Activated CD4-positive, alpha-beta T cell treated with anti-CD3 and anti-CD28 coated beads, Interleukin-2, Interleukin-4, amounts not matched to agents 100 ng/mL and 50 ng/mL, durations not matched to agents 16 hours and 8 hours (primary cell): ENCODE results near the gene TXNDC12.
A peak's percentile ranks its signal among the peaks of the same experiment; 100 is the strongest.
"Not testable (repeated sequence)": the region's sequence is repeated elsewhere in the genome, so short reads cannot be mapped to it uniquely, and the experiment has no call there.

Experiments
- DNase-seq: peaks from one replicate; pipeline ENCODE4 v3.0.0-alpha.2; 2020; ENCODE audit warnings: low spot score

The TXNDC12 gene

DNA sequence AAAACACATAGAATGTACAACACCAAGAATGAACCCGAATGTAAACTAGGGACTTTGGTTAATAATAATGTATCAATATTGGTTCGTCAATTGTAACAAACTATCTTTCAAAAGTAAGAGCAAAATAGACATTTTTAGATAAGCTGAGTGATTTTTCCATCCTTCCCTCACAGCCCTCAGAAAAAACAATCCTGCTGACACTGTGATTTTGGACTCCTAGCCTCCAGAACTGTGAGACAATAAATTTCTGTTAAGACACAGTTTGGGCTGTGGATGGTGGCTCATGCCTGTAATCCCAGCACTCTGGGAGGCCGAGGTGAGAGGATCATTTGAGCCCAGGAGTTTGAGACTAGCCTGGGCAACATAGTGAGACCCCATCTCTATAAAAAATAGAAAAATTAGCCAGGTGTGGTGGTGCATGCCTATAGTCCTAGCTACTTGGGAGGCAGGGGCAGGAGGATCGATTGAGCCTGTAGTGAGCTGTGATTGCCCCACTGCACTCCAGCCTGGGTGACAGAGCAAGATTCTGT is 9.3 kb downstream of the TXNDC12 start:
- DNase-seq = not testable (repeated sequence)

- no peak for DNase-seq
Observed at GRCh38 chr1:52045236-52045635, 9.8 kb downstream of the TXNDC12 start.

GRCh38 chr1:52041551-52042185 is 13.3 kb downstream of the TXNDC12 start:
- DNase-seq = no peak

- no peak for DNase-seq
Observed at GRCh38 chr1:52037909-52038308, 17.1 kb downstream of the TXNDC12 start.

DNA sequence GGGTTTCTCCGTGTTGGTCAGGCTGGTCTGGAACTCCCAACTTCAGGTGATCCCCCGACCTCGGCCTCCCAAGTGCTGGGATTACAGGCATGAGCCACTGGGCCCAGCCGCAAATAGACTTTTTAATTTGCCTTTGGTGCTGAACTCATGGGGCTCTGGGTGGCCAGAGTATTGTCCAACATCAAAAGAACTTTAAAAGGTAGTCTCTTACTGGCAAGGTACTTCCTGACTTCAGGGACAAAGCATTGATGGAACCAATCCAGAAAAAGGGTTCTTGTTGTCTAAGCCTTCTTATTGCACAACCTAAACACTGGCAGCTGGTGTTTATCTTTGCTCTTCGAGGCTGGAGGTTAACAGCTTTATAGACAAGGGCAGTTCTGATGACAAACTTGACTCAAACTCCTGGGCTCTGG is 17.6 kb downstream of the TXNDC12 start:
- no peak for DNase-seq

DNA sequence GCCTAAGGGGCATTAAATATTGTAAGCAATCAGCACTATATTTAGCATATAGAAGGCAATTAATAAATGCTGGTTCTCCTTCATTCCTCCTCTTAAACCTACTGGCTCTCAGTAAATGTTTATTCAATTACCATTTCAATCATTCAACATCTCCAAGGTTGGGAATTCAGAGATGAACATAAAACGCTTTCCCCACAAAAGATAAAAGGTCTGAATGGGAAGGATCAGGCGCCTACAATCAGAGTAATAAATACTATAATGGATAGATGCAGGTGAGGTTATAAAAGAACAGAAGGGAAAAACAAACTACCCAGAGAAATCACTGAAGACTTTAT is 21.0 kb downstream of the TXNDC12 start:
- DNase-seq = no peak

DNA sequence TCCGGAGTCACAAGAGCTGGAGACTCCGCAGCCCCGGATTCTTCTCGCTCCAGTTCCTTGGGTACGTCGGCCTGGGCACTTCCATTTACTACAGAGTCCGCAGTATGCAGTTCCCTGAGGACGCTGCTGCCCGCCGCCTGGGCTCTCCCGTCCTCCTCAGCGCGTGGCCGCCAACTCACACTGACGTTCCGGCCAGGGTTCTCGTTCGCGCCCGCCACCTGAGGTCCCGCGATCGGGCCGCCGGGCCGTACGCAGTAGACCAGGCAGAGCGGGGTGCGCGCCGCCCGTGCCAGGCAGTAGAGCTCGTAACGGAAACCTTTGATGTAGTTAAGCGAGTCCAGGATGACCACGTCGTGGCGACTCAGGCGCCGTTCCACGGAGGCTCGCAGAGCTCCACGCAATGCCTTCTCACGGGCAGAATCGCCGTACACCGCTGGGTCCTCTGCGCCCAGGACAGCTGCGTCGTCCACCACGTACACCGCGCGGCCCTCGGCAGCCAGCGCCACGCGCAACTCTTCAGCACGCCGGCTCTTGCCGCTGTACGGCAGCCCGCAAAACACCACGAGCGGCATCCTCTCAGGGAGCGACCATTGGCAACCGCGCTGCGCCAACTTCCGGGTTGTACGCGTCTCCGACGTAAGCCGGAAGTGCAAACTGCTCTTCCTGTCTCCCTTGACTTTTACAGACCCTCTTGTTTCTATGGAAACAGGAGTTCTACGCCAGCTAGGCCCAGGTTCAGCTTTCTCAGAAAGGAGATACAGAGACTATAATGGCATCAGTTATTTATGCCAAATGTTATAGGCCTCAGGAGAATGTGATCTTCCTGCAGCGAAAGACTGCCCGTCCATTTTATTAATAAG is 21.6 kb downstream of the TXNDC12 start, which contains the start of gene KTI12:
KTI12 (minus strand) TSS at position 621 of the 860 bp plus-strand sequence; CDS start at position 572, 49 bp downstream.
- DNase-seq = peak; percentile 90

DNA sequence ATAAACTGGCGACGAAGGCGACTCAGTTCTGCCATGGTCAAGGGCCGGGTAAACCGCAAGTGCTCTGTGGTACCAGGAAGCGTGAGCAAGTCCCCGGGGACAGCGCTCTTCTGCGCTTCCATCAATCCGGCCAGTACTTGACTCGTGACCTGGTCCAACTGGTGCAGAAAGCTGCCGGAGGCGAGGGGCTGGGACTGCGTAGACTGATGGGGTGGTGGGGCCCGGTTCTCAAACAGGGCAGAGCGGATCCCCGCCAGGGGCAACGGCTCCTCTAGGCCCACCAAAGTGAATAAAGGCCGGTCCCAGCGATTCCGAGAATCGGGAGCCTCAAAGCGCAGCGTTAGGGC is 22.2 kb downstream of the TXNDC12 start:
- DNase-seq = peak; percentile 22

DNA sequence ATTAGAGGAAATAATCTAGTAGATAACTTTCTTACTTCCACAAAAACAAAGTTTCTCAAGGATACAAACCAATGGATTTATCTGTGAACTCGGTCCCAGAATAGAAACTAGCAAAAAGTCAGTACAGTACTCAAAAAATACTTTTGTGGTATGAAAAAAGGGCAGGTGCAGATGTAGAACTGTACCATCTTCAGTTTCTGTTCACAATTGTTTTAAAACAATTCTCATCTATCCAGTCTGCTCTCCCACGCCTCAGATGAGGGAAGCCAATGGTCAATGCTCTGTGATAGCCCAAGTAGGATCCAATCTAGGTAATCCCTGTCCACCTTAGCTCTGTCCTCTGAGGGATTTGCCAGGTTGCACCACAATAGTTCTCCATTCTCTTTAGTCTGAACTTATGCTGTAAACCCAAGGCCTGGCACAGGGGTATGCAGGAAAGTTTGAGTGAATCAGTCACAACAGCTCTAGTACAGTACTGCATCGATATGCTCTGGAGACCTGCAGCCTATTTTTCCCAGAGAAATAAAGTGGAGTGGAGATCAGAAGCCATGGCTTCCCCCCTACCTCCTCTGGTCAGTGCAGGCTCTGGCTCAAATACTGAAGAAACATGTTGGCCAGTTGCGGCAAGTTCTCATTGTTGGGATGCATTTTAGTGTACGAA is 22.7 kb downstream of the TXNDC12 start:
- DNase-seq = no peak

GRCh38 chr1:52028839-52029238 is 26.2 kb downstream of the TXNDC12 start:
- not testable (repeated sequence) for DNase-seq

DNA sequence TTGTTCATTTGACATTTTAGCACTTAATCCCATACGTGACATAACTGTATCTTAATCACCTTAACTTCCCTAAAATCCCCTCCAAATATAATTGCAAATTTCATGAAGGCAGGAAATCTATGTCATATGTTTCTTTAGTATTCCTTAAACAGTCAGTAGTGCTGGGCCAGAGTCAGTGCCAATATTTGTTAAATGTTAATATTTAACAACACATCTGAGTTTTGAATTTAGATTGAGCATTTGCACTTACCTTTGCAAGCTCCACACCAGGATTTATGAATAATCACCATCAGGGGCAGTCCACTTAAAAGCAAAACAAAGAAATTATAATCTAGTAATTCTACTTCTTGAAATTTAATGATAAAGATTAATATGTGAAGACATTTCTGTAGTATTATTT is 26.7 kb downstream of the TXNDC12 start:
- DNase-seq = no peak

DNA sequence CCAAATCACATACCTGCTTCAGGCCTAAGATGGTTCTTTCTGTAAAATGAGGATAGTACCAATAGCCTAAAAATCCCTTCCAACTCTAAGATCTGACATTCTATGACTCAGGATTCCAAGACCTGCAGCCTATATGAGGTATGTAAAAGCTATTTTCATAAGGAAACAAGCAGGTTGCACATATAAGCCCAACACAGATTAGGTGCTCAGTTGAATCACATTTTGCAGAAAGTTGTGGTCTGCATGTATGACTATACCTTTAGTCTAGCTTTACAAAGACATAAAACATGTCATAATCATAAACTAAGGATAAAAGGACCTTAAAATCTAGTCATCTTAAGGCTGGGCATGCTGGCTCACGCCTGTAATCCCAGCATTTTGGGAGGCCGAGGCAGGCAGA is 28.7 kb downstream of the TXNDC12 start:
- no peak for DNase-seq

GRCh38 chr1:52022133-52022532 is 32.9 kb downstream of the TXNDC12 start:
- DNase-seq = no peak

GRCh38 chr1:52008071-52008809 is 46.8 kb downstream of the TXNDC12 start:
- DNase-seq = no peak

DNA sequence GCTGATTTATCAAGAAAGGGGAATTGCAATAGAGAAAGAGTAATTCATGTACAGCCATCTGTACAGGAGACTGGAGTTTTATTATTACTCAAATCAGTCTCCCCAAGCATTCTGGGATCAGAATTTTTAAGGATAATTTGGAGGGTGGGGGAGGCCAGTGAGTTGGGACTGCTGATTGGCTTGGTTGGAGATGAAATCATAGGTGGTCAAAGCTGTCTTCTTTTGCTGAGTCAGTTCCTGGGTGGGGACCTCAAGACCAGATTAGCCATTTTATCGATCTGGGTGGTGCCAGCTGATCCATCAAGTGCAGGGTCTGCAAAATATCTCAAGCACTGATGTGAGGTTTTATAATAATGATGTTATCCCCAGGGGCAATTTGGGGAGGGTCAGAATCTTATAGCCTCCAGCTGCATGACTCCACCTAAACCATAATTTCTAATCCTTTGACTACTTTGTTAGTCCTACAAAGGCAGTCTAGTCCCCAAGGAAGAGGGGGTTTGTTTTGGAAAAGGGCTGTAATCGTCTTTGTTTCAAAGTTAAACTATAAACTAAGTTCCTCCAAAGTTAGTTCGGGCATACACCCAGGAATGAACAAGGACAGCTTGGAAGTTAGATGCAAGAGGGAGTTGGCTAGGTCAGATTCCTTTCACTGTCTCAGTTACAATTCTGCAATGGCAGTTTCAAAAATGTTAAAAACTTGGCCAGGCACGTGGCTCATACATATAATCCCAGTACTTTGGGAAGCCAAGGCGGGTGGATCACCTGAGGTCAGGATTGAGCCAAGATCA is 47.6 kb downstream of the TXNDC12 start:
- no peak for DNase-seq

DNA sequence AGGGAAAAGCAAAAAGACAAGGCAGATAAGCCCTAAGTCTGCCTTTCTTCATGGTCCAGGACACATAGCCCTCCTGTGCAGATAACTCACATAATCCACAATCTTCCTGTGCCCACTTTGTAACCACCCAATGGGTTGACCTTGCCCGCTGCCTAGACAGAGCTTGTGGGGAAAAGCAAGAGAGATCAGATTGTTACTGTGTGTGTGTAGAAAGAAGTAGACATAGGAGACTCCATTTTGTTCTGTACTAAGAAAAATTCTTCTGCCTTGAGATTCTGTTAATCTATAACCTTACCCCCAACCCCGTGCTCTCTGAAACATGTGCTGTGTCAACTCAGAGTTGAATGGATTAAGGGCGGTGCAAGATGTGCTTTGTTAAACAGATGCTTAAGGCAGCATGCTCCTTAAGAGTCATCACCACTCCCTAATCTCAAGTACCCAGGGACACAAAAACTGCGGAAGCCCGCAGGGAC is 48.9 kb downstream of the TXNDC12 start:
- not testable (repeated sequence) for DNase-seq

DNA sequence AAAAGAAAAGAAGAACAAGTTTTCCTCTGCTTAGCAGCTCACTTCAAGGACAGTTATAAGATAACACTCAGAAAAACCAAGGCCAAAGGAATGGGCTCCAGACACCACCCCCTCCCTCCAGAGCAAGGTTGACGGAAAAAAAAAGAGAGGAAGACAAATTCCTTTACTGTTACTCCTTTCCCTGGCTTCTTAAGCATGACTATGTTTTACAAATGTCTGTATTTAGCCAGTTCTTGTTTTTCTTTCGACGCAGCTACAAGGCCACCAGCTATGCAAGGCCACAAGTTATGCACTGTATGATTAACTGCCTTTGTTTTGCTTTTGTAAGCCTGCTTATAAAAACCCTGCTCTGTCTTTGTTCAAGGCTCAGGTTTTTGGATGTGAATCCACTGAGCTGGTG is 49.4 kb downstream of the TXNDC12 start:
- DNase-seq = not testable (repeated sequence)

DNA sequence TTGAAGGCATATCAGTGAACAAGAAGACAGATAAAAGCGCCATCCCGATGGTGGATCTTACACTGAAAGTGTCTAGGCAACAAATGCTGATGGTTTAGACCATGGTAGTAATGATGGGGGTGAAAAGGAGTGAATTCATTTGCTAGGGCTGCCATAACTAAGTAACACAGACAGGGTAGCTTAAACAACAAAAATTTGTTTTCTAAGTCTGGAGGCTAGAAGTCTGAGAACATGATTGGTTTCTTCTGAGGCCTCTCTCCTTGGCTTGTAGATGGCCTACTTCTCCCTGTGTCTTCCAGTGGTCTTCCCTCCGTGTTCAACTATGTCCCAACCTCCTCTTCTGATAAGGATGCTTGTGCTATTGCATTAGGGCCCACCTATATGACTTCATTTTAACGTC is 51.1 kb downstream of the TXNDC12 start:
- no peak for DNase-seq

- peak; percentile 87 for DNase-seq
Observed at GRCh38 chr1:52002038-52002917, 52.7 kb downstream of the TXNDC12 start.

DNA sequence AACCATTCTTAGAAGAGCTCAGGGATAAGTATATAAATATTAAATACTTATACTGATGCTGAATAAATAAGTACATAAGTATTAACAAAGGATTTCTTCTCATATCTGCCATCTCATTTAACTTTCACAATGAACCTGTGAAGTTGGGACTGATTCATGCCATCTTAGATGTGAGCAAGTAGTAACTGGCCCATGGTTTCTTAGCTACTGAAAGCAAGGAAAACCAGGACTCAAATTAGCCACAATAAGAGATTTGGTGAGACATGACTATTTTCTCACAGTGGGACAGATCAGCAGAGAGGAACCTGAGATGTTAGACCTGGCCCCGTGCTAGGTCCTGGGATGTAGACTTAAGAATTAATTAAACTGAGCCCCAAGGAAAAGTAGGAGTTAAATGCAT is 56.3 kb downstream of the TXNDC12 start:
- DNase-seq = no peak
